Fibroblast of pulmonary artery (primary cell): ENCODE results near the gene LAMB3.

ENCODE experiments used
- DNase-seq: peaks from one replicate; pipeline ENCODE4 v3.0.0-alpha.2; 2010; ENCODE audit warnings: low read depth
- H3K4me3 ChIP-seq: replicated peaks from 2 replicates; pipeline ENCODE4 v1.5.1; 2011; ENCODE audit warnings: low read depth, mild to moderate bottlenecking, control low read depth, low read length, moderate library complexity
- TF ChIP-seq, protein P1 (sequence below): IDR thresholded peaks from 2 replicates; pipeline ENCODE4 v1.5.1; 2011; ENCODE audit warnings: mild to moderate bottlenecking, control low read depth, low read length, inconsistent platforms; ENCODE audit errors: missing control alignments

LAMB3 gene

DNA sequence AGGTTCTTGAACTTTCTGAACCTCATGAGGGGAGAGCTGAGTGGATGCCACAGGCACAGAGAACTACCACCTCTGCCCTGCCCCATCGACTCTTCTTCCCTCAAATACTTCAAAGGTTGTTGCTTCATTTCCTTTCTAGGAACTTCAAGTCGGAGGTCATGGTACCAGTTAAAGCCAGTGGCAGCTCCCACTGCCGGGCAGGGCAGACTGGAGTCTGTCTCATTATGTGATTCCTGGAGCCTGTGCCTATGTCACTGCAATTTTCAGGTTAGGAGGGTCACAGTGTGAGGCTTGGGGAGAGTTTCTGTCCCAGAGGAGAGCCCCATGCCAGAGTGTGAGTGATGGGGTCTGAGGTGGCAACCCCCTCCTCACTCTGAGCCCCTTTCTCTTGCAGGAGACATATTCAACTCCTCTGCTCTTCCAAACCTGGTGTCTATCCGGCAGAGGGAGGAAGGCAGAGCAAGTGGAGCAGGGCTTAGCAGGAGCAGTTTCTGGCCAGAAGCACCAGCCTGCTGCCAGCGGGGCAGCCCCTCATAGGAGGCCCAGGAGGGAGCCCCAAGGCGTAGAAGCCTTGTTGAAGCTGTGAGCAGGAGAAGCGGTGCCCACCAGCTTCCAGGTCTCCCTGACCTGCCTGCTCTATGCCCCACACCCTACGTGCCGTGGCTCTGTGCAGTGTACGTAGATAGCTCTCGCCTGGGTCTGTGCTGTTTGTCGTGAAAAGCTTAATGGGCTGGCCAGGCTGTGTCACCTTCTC, 39.4 kb downstream of the LAMB3 start:
- DNase-seq = no peak
- TF ChIP-seq, protein P1, sequence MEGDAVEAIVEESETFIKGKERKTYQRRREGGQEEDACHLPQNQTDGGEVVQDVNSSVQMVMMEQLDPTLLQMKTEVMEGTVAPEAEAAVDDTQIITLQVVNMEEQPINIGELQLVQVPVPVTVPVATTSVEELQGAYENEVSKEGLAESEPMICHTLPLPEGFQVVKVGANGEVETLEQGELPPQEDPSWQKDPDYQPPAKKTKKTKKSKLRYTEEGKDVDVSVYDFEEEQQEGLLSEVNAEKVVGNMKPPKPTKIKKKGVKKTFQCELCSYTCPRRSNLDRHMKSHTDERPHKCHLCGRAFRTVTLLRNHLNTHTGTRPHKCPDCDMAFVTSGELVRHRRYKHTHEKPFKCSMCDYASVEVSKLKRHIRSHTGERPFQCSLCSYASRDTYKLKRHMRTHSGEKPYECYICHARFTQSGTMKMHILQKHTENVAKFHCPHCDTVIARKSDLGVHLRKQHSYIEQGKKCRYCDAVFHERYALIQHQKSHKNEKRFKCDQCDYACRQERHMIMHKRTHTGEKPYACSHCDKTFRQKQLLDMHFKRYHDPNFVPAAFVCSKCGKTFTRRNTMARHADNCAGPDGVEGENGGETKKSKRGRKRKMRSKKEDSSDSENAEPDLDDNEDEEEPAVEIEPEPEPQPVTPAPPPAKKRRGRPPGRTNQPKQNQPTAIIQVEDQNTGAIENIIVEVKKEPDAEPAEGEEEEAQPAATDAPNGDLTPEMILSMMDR = no peak
- no peak overlapping the region for H3K4me3 ChIP-seq

DNA sequence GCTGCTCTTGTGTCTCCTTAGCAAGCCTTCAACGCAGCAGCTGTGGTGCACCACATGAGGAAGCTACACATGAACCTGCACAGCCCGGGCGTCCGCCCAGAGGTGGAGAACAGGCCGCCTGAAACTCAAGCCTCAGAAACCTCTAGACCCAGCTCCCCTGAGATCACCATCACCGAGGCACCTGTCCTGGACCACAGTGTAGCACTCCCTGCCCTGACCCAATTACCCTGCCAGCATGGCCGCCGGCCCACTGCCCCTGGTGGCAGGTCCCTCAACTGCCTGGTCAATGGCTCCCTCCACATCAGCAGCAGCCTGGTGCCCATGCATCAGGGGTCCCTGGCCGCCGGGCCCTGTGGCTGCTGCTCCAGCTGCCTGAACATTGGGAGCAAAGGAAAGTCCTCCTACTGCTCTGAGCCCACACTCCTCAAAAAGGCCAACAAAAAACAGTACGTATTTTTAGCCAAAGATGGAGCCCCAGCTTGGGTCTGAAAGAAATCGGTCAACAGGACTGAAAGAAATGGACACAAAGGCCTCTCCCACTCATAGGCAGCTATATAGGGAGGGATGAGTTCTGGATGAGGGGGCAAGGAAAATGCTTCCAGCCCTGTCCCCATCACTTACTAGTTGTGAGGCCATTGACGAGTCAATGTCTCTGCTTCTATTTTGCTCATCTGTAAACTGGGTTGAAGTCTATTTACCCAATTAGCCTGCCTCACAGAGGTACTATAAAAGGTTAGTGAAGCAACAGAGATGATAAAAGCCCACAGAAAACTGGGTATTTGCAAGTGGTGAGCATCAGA, 40.3 kb downstream of the LAMB3 start:
- TF ChIP-seq, protein P1 = no peak
- no peak overlapping the region for H3K4me3 ChIP-seq
- DNase-seq = no peak

DNA sequence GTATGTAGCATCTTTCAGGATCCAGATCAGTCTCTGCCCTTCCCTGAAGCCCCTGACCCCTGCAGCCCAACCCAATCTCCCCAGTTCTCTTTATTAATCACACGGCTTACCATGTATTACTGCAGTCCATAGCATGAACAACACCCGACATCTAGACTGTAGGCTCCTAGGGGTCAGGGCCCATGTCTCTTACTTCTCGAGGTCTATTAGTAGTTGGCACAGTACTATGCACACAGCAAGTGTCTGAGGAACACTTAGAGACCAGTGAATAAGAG, 41.7 kb downstream of the LAMB3 start:
- TF ChIP-seq, protein P1 = no peak
- H3K4me3 ChIP-seq = no peak overlapping the region
- no peak for DNase-seq

DNA sequence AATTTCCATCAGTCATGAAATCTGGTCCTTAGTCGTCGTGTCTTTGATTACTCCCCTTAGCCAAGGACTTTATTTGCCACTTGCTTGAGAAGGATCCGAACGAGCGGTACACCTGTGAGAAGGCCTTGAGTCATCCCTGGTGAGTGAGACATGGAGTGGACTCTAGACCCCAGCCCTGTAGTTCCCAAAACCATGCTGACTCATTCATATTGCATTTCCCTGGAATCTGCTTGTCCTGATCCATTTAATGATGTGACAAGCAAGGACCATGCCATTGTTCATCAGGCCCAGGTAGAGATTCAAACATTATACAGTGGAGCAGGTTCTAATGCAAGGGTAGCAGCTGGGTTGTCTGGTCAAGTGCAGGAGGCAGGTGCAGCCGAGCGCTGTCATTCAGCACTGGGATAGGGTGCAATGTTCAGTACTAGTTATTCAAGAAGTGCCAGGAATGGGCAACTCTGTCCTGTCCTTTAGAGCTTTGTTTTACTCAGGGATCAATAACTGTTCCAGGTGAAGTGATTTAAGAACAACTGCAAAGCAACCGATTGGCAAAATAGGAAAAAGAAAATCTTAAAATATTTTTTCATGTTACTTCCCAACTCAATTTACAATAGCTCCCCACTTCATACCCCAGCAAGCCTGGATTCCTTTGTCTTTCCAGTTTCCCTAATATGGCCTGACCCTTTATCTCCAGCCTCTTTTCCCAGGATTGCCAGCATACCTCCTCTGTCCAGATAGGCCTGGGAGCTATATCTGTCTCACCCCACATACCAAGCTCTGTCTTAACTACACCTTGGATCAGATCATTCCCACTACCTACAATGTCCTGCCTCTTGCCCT, 42.2 kb downstream of the LAMB3 start:
- H3K4me3 ChIP-seq = no peak overlapping the region
- TF ChIP-seq, protein P1 = no peak
- DNase-seq = no peak

DNA sequence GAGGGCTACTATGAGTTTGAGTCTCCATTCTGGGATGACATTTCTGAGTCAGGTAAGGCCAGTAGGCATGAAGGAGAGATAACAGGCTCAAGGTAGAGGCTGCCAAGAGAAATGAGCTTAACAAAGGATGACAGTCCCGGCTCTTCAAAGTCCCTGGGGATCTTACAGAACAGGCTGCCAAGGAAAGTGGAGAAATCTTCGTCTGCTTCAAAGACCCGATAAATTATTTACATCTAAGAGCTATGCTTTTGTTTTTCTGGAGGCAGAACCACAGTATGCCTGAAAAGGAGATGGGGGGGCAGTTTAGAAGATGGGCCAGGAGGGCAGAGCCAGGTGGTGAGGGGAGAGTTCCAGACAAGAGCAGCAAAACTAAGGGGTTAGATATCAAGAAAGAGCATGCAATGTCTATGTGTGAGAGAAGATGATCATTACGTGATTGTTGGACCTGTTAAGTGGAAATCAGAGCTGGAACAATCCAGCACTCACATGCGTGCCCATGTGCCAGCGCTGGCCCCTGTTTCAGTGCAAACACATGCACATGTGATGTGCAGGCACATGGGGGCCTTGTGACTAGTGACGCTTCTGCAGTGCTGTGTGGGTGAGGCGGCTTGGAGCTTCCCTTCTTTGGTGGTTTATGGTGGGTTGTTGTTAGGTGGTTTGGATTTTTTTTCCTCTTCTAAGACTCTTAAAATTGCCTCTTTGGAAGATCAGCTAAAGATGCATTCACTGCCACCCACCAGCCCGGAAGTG, 43.0 kb downstream of the LAMB3 start:
- TF ChIP-seq, protein P1 = no peak
- no peak for DNase-seq
- no peak overlapping the region for H3K4me3 ChIP-seq

DNA sequence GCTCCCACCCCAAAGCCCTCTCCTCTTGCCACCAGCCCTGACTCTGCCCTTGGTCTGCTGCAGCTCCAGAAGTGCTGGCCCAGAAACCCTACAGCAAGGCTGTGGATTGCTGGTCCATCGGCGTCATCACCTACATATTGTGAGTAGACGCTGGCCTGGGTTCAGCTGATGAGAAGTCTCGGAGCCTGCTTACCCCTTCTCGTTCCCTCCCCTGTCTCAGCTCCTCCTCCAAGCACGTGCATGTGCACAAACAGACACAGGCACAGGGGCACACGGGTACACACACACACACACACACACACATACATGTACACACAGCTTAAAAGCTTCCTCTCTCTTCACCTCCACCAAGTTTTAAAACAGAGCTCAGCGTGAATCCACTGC, 44.4 kb downstream of the LAMB3 start:
- DNase-seq = no peak
- TF ChIP-seq, protein P1 = no peak
- H3K4me3 ChIP-seq = no peak overlapping the region
